H1 (cell line): ENCODE data around the gene ASS1. TPM values are rescaled to one million over a fixed set of nuclear protein-coding genes. Genes with fewer than 3 reads are reported as not detected.

Experiments
- CTCF ChIA-PET: fragments of 300-600 bp; sonication (Branson Sonifier 250); formaldehyde crosslinking; loops from one replicate; lab custom pipeline; 2021; ENCODE audit not compliant: partially characterized antibody; lab: Charles Lee
- POLR2A ChIA-PET: fragments of 300-600 bp; sonication (Branson Sonifier 250); formaldehyde crosslinking; loops from one replicate; lab custom pipeline; 2021; ENCODE audit warnings: inconsistent platforms; ENCODE audit not compliant: partially characterized antibody; lab: Charles Lee
- DNase-seq, 2 experiments: peaks; one replicate each; pipeline versions ENCODE4 v3.0.0 to v3.0.0-alpha.2; 2010 to 2022; ENCODE audit warnings: low spot score in 2 of 2, low read depth in 1 of 2, mixed read lengths in 1 of 2
- FAIRE-seq: peaks from 2 replicates; lab custom pipeline; 2011; peaks lifted over from hg19 to GRCh38; lab: Jason Lieb, UNC
- H2AFZ ChIP-seq: 2 replicates; pipeline ENCODE4 v1.8.1; 2012; ENCODE audit warnings: low read length, inconsistent platforms
- H2AK5ac ChIP-seq: 2 replicates; pipeline ENCODE4 v1.6.1; 2013; ENCODE audit warnings: low read depth, low read length
- H2BK120ac ChIP-seq: replicated peaks from 2 replicates; pipeline ENCODE3; 2013; ENCODE audit warnings: low read depth, low read length, inconsistent platforms
- H2BK12ac ChIP-seq: 2 replicates; pipeline ENCODE4 v1.6.1; 2013; ENCODE audit warnings: low read depth, low read length
- H2BK15ac ChIP-seq: 2 replicates; pipeline ENCODE4 v1.6.1; 2013; ENCODE audit warnings: low read length
- H2BK20ac ChIP-seq: 2 replicates; pipeline ENCODE4 v1.6.1; 2013; ENCODE audit warnings: low read length
- H2BK5ac ChIP-seq: 2 replicates; pipeline ENCODE4 v1.6.1; 2013; ENCODE audit warnings: low read depth, low read length
- H3K14ac ChIP-seq: 2 replicates; pipeline ENCODE4 v1.6.1; 2013; ENCODE audit warnings: inconsistent platforms; ENCODE audit not compliant: insufficient read length
- H3K18ac ChIP-seq: 2 replicates; pipeline ENCODE4 v1.6.1; 2013; ENCODE audit warnings: low read length; ENCODE audit errors: extremely low read depth
- H3K23ac ChIP-seq: 2 replicates; pipeline ENCODE4 v1.6.1; 2013; ENCODE audit warnings: inconsistent platforms; ENCODE audit not compliant: insufficient read length
- H3K23me2 ChIP-seq: 2 replicates; pipeline ENCODE4 v1.6.1; 2013; ENCODE audit warnings: low read depth, low read length
- H3K27ac ChIP-seq: 2 replicates; pipeline ENCODE4 v1.6.1; 2011; ENCODE audit warnings: low read depth, low read length, inconsistent platforms
- H3K27me3 ChIP-seq, 4 experiments: replicated peaks in 1 of 4; 1 replicate in 1 of 4; 2 replicates in 3 of 4; pipeline versions ENCODE4 v1.6.1 to v1.8.1; 2011 to 2013; ENCODE audit warnings: low read length in 3 of 4, mild to moderate bottlenecking in 3 of 4, inconsistent platforms in 2 of 4, mixed read lengths in 2 of 4, moderate library complexity in 1 of 4; ENCODE audit not compliant: control insufficient read depth in 3 of 4, insufficient read depth in 3 of 4; ENCODE audit errors: extremely low read depth in 1 of 4
- H3K36me3 ChIP-seq, 4 experiments: 2 replicates each; pipeline versions ENCODE4 v1.6.1 to v1.8.1; 2011 to 2013; ENCODE audit warnings: mild to moderate bottlenecking in 4 of 4, low read length in 3 of 4, moderate library complexity in 2 of 4, control low read depth in 1 of 4, inconsistent platforms in 1 of 4; ENCODE audit not compliant: insufficient read depth in 4 of 4, control insufficient read depth in 2 of 4
- H3K4ac ChIP-seq: replicated peaks from 2 replicates; pipeline ENCODE3; 2013; ENCODE audit warnings: low read length, low read depth, mixed read lengths, inconsistent platforms; ENCODE audit not compliant: insufficient read length
- H3K4me1 ChIP-seq, 4 experiments: replicated peaks in 1 of 4; 1 replicate in 1 of 4; 2 replicates in 3 of 4; pipeline versions ENCODE4 v1.6.1 to v1.8.1; 2011 to 2013; ENCODE audit warnings: low read length in 3 of 4, inconsistent platforms in 2 of 4, mixed read lengths in 1 of 4; ENCODE audit not compliant: insufficient read depth in 4 of 4, control insufficient read depth in 3 of 4
- H3K4me2 ChIP-seq, 2 experiments: 2 replicates each; pipeline versions ENCODE4 v1.6.1 to v1.8.1; 2011 to 2013; ENCODE audit warnings: low read depth in 2 of 2, low read length in 2 of 2, control low read depth in 1 of 2, inconsistent platforms in 1 of 2, mild to moderate bottlenecking in 1 of 2; ENCODE audit not compliant: insufficient read depth in 1 of 2
- H3K4me3 ChIP-seq, 4 experiments: fragments of 200-600, 300-600 bp in 1 of 4; sonication (generic), shearing (Covaris generic), sonication (Bioruptor Twin) in 1 of 4; 2 replicates each; pipeline versions ENCODE4 v1.5.1 to v1.8.1; 2011 to 2016; ENCODE audit warnings: low read length in 4 of 4, low read depth in 3 of 4, control low read depth in 2 of 4, inconsistent platforms in 2 of 4, mild to moderate bottlenecking in 2 of 4, mixed read lengths in 1 of 4, moderate library complexity in 1 of 4; ENCODE audit not compliant: insufficient read depth in 2 of 4; ENCODE audit errors: extremely low read depth in 1 of 4
- H3K56ac ChIP-seq: replicated peaks from 2 replicates; pipeline ENCODE3; 2013; ENCODE audit warnings: low read depth, mild to moderate bottlenecking, mixed read lengths, low read length, inconsistent platforms; ENCODE audit not compliant: insufficient read length
- H3K79me1 ChIP-seq: 2 replicates; pipeline ENCODE4 v1.6.1; 2013; ENCODE audit warnings: low read depth, low read length, control low read depth
- H3K79me2 ChIP-seq, 2 experiments: 2 replicates each; pipeline versions ENCODE4 v1.6.1 to v1.8.1; 2012 to 2013; ENCODE audit warnings: low read length in 2 of 2, mild to moderate bottlenecking in 2 of 2, inconsistent platforms in 1 of 2; ENCODE audit not compliant: insufficient read depth in 2 of 2, control insufficient read depth in 1 of 2
- H3K9ac ChIP-seq, 4 experiments: replicated peaks in 1 of 4; 1 replicate in 1 of 4; 2 replicates in 3 of 4; pipeline versions ENCODE4 v1.6.1 to v1.8.1; 2011 to 2013; ENCODE audit warnings: low read depth in 3 of 4, low read length in 3 of 4, control low read depth in 2 of 4, mild to moderate bottlenecking in 2 of 4, moderate library complexity in 2 of 4, inconsistent platforms in 1 of 4; ENCODE audit errors: extremely low read depth in 1 of 4
- H3K9me3 ChIP-seq, 2 experiments: 2 replicates each; pipeline versions ENCODE4 v1.6.1 to v1.8.1; 2012 to 2013; ENCODE audit warnings: mild to moderate bottlenecking in 2 of 2, moderate library complexity in 2 of 2, control low read depth in 1 of 2, inconsistent platforms in 1 of 2, low read depth in 1 of 2, low read length in 1 of 2, mixed read lengths in 1 of 2; ENCODE audit not compliant: insufficient read depth in 2 of 2
- H4K20me1 ChIP-seq, 2 experiments: replicated peaks in 1 of 2; 2 replicates each; pipeline versions ENCODE3 to v1.8.1; 2011 to 2013; ENCODE audit warnings: inconsistent platforms in 2 of 2, low read length in 2 of 2, mild to moderate bottlenecking in 1 of 2; ENCODE audit not compliant: insufficient read depth in 2 of 2, control insufficient read depth in 1 of 2
- H4K5ac ChIP-seq: 2 replicates; pipeline ENCODE4 v1.6.1; 2013; ENCODE audit warnings: low read length, low read depth, mixed read lengths, inconsistent platforms; ENCODE audit not compliant: insufficient read length
- H4K8ac ChIP-seq: 2 replicates; pipeline ENCODE4 v1.8.0; 2013; ENCODE audit warnings: mild to moderate bottlenecking, moderate library complexity, low read length, inconsistent platforms; ENCODE audit not compliant: insufficient read depth; ENCODE audit errors: extremely low read depth
- H4K91ac ChIP-seq: replicated peaks from 2 replicates; pipeline ENCODE3; 2013; ENCODE audit warnings: low read length, mixed read lengths, inconsistent platforms; ENCODE audit not compliant: insufficient read length
- CBX8 ChIP-seq: fragments of 300-800, 300-1000 bp; sonication (generic); IDR thresholded peaks from 2 replicates; pipeline ENCODE4 v1.7.1; 2016; ENCODE audit warnings: low read depth, low read length, borderline replicate concordance
- CREB1 ChIP-seq: IDR thresholded peaks from 2 replicates; pipeline ENCODE4 v1.6.1; 2012; ENCODE audit warnings: inconsistent platforms
- NANOG ChIP-seq: IDR thresholded peaks from 2 replicates; pipeline ENCODE4 v1.6.1; 2011; ENCODE audit warnings: low read length, low read depth, mild to moderate bottlenecking, inconsistent platforms; ENCODE audit not compliant: insufficient read depth, poor library complexity, severe bottlenecking
- POU5F1 ChIP-seq: IDR thresholded peaks from 2 replicates; pipeline ENCODE4 v1.6.1; 2011; ENCODE audit warnings: low read depth, mild to moderate bottlenecking, low read length, moderate library complexity
- RXRA ChIP-seq: IDR thresholded peaks from 2 replicates; pipeline ENCODE4 v1.6.1; 2011; ENCODE audit warnings: low read depth, mild to moderate bottlenecking, low read length, moderate library complexity; ENCODE audit not compliant: insufficient read depth
- SIRT6 ChIP-seq: IDR thresholded peaks from one replicate; pipeline ENCODE4 v1.7.1; 2012; ENCODE audit warnings: low read length, inconsistent platforms
- SRF ChIP-seq: IDR thresholded peaks from 2 replicates; pipeline ENCODE4 v1.6.1; 2011; ENCODE audit warnings: mild to moderate bottlenecking, low read depth, low read length, moderate library complexity
- YY1 ChIP-seq: IDR thresholded peaks from 2 replicates; pipeline ENCODE4 v1.6.1; 2011; ENCODE audit warnings: low read depth, mild to moderate bottlenecking, low read length
- WGBS, 2 experiments: shearing (Covaris generic) in 1 of 2; methylation state at CpG; one replicate each; pipeline versions ENCODE4 v1.1.6 to v1.1.7; 2013 to 2015; ENCODE audit warnings: low lambda C conversion rate in 2 of 2, mixed read lengths in 2 of 2, inconsistent platforms in 1 of 2, low coverage in 1 of 2, missing lambda C conversion rate in 1 of 2; ENCODE audit not compliant: insufficient replicate concordance in 2 of 2, insufficient coverage in 1 of 2, insufficient read length in 1 of 2; ENCODE audit errors: extremely low coverage in 1 of 2, missing lambda C conversion rate in 1 of 2; 5-methylcytosine and 5-hydroxymethylcytosine counted together
- polyA plus RNA-seq, 7 experiments: library from polyadenylated mRNA; depleted of rRNA in 3 of 7; stranded (reverse) in 5 of 7; unstranded in 2 of 7; fragments of >200 nt in 5 of 7; fragments of 200-250 nt in 2 of 7; gene quantifications; 1 replicate in 5 of 7; 2 replicates in 1 of 7; 4 replicates in 1 of 7; pipeline versions ENCODE4 v1.2.1 to v1.2.3, GENCODE V29; 2011 to 2013; ENCODE audit warnings: missing spikeins in 2 of 7, mixed read lengths in 2 of 7
- total RNA-seq: library from RNA; stranded (reverse); fragmentation: NEBNext Ultra II Directional; extraction: Animal tissue kit (Norgen Biotek cat#: 25700); gene quantifications from 2 replicates; pipeline ENCODE4 v1.2.1, GENCODE V29; 2021

Gene ASS1
- total and polyA plus RNA-seq, 2 of the 8 experiments (the other 6 are each of a cell fraction or from before 2014, with no cell fraction given): 108 to 296 TPM

DNA sequence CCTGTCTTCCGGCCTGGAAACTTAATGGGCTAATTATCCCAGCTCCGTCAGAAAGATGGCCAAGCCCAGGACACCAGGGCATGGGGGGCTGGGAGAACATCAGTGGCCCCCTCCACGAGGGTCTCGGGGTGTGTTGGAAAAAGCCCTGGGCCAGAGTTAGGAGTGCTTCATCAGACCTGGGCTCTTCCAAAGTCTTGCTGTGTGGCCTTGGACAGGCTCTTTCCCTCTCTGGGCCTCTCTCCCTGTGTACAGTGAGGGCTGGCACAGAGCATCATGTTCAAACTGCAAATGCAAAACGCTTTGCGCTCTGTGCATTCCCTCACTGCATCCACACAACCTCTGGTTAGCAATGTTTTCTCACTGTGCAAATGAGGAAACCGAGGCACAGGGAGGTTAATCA is 48.3 kb downstream of the ASS1 start:
- Histone ChIP-seq H2AFZ (no peak overlapping the region), H4K5ac (no peak overlapping the region), H2AK5ac (no peak overlapping the region), H3K23me2 (no peaks in the 10 kb centered on the region), H3K9ac (no peak overlapping the region), H3K27me3 (no peaks in the 10 kb centered on the region), H2BK15ac (no peak overlapping the region), H3K36me3 (peaks cover 3 to 58% (median 13%) of the 10 kb centered on the region in 4 experiments; a peak in 6 of 8 replicates), H3K4me2 (no peak overlapping the region), H3K4me1 (no peaks in the 10 kb centered on the region), H3K4ac (no peak overlapping the region), H3K9me3 (peaks cover 7% of the 10 kb centered on the region in 2 experiments; a peak in 3 of 4 replicates), H3K4me3 (no peak overlapping the region), H3K56ac (no peak overlapping the region), H4K91ac (peak overlapping the region; percentile 8), H3K14ac (no peak overlapping the region), H2BK20ac (no peak overlapping the region), H2BK120ac (no peak overlapping the region), H2BK5ac (no peak overlapping the region), H3K27ac (no peak overlapping the region), H3K23ac (no peak overlapping the region), H3K18ac (no peak overlapping the region), H2BK12ac (no peak overlapping the region), H3K79me2 (no peaks in the 10 kb centered on the region), H3K79me1 (no peaks in the 10 kb centered on the region), H4K8ac (no peak overlapping the region), H4K20me1 (no peaks in the 10 kb centered on the region)
- CTCF ChIA-PET: no interaction called here
- 87% methylated on average over 7 of the region's 7 CpGs; no CpG with 5 or more reads in 1 of the 2 experiments for WGBS, 2 experiments
- no peak for TF ChIP-seq SIRT6
- no peak for TF ChIP-seq CBX8
- no peak for TF ChIP-seq YY1
- no peak for TF ChIP-seq RXRA
- no peak for TF ChIP-seq CREB1
- TF ChIP-seq POU5F1: no peak
- TF ChIP-seq NANOG: no peak
- TF ChIP-seq SRF: no peak
- DNase-seq: no peak
- POLR2A ChIA-PET: no interaction called here
- FAIRE-seq: no peak
